Ramos (cell line): ENCODE measurements around the gene ZFP36L2.
"Not testable (repeated sequence)": the region's sequence is repeated elsewhere in the genome, so short reads cannot be mapped to it uniquely, and the experiment has no call there.

Experiments
- in situ Hi-C: fragments of 300-500 bp; cut with MboI; formaldehyde crosslinking; loops from one replicate; pipeline ENCODE4 v1.14.3; 2022; ENCODE audit warnings: low sequenced_read_pairs; ENCODE audit not compliant: unreplicated experiment

The ZFP36L2 gene

GRCh38 chr2:43191947-43192516 lies 34.4 kb downstream of the ZFP36L2 start:
- in situ Hi-C loops = no loop called here

DNA sequence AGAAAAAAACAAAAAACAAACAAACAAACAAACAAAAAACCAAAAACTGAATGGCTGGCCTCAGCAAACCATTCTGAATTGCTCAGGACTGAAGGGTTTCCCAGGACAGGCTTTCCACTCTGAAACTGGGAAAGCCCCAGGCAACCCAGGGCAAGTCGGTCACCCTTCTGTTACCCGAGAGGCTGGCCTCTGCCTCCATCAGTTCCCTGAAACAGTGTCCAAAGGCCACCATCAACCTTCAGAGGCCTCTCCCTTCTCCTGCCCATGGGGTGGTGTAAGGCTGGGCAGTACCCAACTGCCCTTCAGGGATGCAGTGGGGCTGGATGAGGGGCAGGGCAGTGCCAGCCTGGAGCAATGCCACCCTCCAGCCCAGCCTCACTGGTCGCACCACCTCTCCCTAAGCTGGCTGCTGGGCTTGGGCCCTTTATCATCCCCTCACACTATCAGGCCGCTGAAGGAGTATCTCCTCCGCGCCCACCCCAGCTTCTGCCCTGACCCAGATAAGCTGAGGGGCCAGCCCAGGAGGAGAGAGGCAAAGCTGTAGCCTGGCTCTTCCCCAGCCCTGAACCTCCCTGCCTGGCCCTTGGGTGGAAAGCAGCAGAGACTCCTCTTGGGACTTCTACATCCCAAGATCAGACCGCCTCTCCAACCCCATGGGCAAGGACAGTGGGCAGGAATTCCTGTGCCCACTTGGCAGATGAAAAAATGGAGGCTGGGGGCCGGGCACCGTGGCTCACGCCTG lies 35.9 kb downstream of the ZFP36L2 start:
- in situ Hi-C loops = no loop called here

DNA sequence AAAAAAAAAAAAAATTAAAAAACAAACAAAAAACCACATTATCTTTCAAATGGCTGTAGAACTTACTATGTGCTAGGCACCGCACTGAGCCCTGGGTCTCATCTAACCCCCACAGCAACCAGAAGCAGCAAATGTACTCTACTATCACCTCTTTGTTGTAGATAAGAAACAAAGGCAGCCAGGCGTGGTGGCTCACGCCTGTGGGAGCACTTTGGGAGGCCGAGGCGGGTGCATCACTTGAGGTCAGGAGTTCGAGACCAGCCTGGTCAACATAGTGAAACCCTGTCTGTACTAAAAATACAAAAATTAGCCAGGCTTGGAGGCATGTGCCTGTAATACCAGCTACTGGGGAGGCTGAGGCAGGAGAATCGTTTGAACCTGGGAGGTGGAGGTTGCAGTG lies 36.5 kb downstream of the ZFP36L2 start:
- in situ Hi-C loops = not testable (repeated sequence)

GRCh38 chr2:43188561-43189386 lies 37.6 kb downstream of the ZFP36L2 start:
- in situ Hi-C loops = no loop called here

- in situ Hi-C loops = no loop called here
These were observed 39.6 kb downstream of the ZFP36L2 start for GRCh38 chr2:43186679-43187374.

DNA sequence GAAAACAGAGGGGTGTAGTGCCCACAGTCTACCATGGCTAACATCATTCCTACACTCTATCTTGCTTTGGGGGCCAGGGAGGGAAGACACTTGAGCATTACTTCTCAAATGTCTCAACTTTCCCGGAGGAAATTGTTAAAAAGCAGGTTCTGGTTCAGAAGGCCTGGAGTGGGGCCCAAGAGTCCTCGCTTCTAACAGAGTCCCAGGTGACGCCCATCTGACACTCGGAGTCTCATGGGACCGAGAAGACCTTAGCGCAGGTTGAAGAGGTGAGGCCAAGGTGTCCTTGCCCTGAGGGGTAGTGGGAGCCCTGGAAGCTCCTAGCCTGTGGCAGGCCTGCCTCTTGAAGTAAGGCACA lies 40.1 kb downstream of the ZFP36L2 start:
- in situ Hi-C loops = no loop called here

DNA sequence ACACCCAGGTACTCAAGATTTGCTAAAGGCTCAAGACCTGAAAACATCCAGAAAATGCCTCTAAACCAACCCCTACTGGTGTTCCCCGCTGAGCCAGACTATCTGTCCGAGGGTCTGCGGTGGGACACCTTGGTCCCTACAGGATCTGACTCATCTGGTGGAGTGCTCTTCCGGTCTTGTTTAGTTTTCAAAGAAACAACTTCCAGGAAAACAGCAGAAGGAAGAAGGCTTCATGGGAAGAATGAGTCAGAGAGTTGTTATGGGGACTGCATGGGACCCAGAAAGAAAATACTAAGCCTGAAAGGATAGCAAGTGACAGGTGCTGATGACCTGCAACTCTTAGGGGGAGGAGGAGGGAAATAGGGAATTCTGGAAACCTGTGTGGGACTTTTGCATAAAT lies 41.3 kb downstream of the ZFP36L2 start:
- in situ Hi-C loops = no loop called here

DNA sequence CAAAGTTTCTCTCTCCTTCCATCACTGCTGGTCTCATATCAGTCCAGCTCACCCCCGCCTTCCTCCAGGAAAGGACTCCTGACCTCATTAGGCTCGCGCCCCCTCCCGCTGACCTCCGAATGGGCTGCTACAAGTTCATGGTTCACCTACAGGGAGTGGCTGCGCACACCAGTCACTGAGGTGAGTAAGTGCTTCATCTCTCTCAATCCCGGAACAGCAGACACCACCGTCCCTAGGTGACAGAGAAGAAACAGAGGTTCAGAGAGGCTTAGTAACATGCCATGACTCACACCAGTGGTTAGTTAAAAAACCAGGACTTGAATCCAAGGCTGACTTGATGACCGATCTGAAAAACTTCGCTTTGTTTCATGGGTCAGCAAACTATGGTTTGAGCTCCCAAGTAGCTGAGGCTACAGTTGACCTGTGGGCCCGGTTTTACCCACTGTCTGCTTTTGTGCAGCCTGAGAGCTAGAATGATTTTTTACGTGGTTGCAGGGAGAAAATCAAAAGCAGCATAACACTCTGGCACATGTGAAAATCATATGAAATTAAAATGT lies 42.0 kb downstream of the ZFP36L2 start:
- in situ Hi-C loops = no loop called here

DNA sequence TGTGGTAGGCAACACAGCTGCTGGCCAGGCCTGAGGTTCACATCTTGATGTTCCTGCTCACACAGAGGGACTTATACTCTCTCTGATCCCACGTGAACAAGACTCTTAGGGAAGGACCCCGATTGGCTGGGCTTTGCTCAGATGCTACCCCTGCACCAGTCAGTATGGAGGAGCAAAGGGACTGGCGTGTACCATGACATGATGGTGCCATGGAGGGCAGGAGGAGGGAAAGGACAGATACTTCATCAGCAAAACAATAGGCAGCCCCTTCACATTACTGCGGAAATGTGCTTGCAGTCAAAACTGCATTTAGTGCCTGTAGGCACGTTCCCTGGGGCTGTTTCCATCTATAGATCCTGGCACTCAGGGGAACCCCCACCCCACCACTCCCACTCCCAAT lies 42.7 kb downstream of the ZFP36L2 start:
- in situ Hi-C loops = no loop called here

- in situ Hi-C loops = no loop called here
These were observed 45.5 kb downstream of the ZFP36L2 start for GRCh38 chr2:43180897-43181296.

DNA sequence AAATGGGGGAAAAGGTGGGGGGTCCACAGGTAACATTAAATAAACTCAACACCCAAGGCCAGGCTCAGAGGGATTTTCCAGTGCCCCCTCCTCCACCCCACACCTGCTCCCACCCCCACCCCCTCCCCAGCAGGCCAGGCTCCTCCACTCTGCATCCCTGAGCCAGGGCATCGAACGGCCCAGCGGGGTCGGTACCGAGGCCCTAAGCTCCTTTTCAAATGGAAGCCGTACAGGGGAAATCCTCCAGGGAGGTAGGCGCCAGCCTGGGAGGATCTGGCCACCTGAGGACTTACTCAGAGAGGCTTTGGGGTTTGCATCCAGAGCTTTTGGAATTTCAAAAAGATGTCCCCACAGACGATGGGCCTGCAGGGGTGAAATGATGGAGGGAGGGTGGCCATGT lies 46.5 kb downstream of the ZFP36L2 start:
- in situ Hi-C loops = no loop called here

DNA sequence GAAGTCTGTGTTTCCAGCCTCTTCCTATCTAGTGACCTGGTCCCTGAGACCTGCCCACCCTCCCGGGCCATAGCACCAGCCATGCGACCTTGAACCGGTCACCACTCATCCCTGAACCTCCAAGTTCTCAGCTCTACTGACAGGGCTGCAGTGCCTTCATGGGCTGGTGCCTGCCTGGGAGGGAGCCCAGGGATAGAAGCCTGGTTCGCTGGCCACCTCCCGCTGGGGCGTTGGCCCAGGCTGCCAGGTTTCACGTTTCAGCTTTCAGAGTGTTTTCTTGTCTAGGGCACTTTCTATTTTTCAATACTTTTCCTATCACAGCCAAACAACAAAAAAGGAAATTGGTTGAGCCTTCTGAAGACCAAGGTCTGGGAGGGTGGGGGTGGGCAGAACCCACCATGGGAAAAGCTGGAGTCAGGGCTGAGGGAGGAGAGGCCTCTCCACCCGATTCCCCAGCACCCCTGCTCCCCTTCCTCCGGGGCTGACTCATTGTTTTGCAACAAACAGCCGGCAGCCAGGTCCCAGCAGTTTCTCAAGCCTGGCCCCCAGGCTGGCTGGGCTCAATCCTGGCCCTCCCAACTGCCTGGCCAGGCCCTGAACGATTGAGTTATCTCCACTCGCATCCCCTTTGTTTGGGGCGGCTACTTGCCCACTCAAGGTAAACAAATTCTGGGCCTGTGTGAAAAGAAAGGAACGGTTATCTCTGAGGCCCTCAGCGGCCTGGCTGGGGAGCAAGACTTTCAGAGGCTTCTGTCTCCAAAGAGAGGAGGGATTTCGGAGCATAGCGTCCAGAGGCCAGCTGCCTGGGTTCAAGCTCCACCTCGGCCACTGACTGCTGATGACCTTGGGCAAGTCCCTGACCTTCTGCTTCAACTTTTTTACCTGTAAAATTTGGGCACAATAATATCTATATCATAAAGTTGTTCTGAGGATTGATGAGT lies 47.5 kb downstream of the ZFP36L2 start:
- in situ Hi-C loops = no loop called here

DNA sequence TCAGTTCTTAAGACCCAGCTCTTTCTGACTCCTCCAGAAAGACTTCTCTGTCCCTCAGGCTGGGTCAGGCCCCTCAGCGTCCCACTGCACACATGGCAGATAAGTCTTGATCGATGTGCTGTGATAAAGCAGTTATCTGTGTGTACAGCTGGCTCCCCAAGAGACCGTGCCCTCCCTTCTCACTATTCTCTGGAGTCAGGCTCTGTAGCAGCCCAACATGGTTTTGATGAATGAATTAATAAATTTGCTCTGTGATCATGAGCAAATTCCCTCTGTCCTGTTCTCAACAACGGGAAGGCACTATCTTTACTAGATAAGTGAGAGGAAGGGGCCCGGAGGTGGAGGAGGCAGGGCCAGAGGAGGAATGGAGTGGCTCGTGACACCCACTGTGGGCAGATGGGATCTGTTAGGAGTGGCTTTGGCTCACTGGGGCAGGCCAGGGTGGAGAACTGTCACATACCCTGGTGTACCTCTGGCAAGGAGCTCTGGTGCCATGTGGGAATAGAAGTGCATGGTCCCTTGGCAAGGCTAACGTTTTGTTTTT lies 48.3 kb downstream of the ZFP36L2 start:
- in situ Hi-C loops = no loop called here

DNA sequence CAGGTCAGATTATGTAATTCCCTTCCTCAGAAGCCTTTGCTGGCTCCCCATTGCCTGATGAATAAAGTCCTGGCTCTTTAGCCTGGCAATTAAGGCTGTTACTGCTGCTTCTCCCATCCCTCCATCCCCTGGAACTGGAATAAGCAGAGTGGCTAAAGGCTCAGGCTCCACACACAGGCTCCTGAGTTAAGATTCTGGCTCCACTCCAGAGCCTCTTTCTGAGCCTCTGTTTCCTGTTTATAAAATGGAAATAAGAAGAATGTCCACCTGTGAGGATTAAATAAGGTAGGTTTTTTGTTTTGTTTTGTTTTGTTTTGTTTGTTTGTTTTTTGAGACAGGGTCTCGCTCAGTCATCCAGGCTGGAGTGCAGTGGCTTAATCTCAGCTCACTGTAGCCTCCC lies 50.0 kb downstream of the ZFP36L2 start:
- in situ Hi-C loops = no loop called here

- in situ Hi-C loops = no loop called here
These were observed 50.5 kb downstream of the ZFP36L2 start for GRCh38 chr2:43175876-43176275.

DNA sequence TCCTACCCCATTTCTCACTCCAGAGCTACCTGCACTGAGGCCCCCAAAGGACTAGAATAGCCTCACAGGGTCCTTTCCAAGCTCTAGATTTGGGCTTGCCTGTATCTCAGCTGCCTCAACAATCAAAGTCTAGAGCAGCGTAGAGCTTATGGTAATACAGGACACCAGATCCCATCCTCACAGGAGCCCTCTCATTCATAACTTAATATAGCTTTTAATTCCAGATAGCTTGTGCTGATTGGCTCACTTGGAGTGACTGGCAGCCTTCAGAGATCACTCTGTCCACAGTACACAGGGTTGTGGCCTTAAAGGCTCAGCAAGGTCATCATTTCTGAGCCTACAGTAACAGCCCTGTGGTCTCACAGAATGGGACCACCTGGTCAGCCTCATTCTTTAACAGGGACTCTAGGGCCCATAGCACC lies 51.4 kb downstream of the ZFP36L2 start:
- in situ Hi-C loops = no loop called here

- in situ Hi-C loops = loop anchor here (25.0 kb wide), 1 partner anchor 612 kb away; the partner anchor contains the start of gene MTA3
These were observed 52.0 kb downstream of the ZFP36L2 start for GRCh38 chr2:43174368-43174916.
